ENCODE measurements around the gene ATP8A1.

DNA sequence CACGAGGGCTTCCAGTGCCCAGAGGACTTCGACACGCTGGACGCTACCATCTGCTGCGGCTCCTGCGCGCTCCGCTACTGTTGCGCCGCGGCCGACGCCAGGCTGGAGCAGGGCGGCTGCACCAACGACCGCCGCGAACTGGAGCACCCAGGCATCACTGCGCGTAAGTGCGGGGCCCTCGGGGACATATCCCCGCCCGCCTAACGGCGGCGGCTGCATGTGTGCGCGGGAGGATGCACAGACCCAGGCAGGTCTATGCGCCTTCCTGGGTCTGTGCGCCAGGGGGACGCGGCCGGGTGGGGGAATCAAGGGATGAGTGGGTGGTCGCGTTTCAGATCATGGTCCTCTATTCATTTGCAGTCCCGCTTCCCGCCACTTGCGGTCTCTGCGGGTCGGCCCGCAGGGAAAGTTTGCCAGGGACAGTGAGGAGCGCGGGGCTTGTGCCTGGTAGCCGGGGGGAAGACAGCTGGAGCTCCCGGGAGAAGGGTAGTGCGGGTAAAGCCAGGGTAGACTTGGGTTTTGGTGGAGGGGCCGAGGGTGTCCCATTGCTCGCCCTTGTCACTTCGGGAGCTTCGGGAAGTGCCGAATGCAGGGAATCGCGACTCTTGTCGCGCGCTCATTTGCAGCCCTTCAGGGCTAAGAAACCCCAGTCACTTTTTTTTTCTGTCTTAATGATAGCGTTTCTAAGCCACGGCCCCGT lies 258.6 kb downstream of the ATP8A1 start:
- TF ChIP-seq CTCF (IDR thresholded peaks at IDR 0.05; ENCODE audit: low read depth, low read length) (peak; percentile 15; the same call in 1 of the 2 replicates), EZH2phosphoT487 (IDR thresholded peaks at IDR 0.05; ENCODE audit: low read depth) (no peak)

Data from OCI-LY3 (cell line).